GM19372 (cell line): ENCODE results near the gene RGSL1.
A peak's percentile ranks its signal among the peaks of the same experiment; 100 is the strongest.

ENCODE experiments used
- ATAC-seq: cut with Tn5 transposase; IDR thresholded peaks from one replicate; pipeline ENCODE4 v1.9.1; 2021; ENCODE audit warnings: mild to moderate bottlenecking, low read depth, moderate library complexity; ENCODE audit not compliant: unreplicated experiment

The RGSL1 gene

DNA sequence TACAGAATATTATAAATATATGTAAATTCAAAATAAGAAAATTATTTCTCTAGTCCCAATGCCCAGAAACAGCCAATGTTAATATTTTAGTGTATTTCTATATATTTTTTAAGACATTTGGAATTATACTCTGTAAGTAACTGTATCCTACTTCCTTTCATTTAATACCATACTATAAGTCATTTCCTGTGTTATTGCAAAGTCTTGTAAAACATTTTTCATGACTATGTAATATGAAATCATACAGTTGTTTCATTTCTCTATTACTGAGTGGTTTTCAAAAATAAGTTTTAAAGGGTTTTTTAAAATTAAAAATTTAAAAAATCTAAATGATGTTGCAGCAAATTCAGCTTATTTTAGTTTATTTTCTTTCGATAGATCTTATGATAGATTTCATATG is 137.1 kb downstream of the RGSL1 start:
- no peak for ATAC-seq

DNA sequence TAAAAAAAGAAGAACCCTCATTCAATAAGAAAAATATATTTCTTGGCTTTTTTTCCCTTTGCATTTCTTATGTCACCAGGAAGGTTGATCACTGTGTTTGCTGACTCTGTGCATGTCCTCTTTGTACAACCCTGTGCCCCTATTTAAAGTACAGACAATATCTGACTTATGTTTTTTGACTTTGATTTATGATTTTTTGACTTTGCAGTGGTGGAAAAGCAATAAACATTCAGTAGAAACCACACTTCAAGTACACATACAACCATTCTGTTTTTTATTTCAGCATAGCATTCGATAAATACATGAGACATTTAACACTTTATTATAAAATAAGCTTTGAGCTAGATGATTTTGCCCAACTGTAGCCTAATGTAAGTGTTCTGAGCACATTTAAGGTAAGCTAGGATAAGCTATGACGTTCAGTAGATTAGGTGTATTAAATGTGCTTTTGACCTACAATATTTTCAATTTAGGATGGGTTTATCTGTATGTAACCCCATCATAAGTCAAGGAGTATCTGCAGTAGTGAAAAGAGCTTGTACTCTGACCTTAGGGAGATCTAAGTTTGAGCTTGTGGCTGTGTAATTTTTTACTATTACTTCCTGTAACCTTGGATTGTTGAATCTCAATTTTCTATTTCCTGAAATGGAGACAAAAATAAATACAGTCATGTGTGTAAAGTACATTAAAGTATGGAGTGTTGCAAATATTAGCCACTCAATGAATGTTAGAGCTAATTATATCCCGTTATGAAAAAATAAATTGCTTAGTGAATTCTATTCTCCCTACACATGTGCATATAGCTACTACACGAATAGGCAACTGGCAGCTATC is 137.9 kb downstream of the RGSL1 start:
- no peak for ATAC-seq

DNA sequence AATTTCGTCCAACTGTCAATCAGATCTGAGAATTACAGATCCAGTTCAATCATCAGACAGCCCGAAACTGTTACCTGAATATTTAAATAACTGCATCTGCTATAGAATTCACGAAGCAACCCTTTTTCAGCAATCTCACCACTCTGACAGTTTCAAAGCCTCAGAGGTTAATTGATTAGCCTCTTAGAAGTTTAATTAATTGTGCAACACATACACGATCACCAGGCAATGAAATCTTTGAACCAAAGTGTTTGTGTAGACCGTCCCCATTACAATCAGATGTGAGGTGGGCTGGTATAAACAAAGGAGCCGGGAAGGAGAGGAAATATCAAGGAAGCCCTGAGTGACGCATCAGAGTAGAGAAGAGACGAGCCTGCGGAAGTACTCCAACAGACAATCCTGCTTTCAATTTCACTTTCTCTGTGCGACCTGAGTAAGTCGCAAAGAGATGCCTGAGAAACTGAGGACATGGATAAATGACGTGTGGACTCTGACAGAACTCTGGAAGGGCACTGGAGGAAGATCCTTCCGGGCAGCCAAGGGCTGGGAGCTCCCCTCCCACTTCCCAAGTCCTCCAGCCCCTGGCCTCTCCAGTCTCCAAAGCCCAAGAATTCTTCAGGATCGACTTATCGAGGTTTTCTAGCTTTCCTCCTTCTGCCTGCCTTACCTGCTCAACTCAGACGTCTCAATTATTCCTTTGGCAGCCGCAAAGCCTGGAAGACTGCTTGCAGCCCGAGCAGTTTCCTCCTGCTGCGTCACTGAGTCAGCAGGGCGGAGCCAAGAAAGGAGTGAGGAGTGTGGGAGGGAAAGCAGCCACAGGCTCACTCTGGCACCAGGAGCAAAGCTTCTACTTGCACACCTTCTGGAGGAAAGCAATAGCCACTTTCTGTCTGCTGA is 138.8 kb downstream of the RGSL1 start, which contains the start of gene RNASEL:
Gene RNASEL, minus strand, starts transcription at position 757 of the 897 bp plus-strand sequence. CDS start 2,450 bp downstream, outside the sequence.
- ATAC-seq = peak; percentile 80

GRCh38 chr1:182589520-182589919 is 139.6 kb downstream of the RGSL1 start:
- ATAC-seq = no peak

DNA sequence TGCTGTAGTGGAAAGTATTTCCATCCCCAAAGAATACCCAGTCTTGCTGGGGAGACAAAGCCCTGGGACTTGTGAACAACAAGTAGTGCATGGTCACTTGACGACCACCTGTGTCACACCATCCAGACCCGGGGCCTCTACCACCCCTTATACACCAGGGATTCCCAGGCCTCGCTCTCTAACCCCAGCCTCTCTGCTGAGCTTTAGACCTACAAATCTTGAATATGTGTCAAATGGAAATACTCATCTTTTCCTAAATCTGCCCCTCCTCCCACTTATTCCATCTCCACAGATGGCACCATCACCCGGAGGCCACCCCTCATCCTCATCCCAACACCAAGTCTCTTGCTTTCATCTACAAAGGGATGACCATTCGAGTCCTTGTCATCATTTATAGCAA is 140.0 kb downstream of the RGSL1 start:
- no peak for ATAC-seq

- ATAC-seq = no peak
These were observed 145.8 kb downstream of the RGSL1 start for GRCh38 chr1:182595641-182596240.

GRCh38 chr1:182596934-182597333 is 147.0 kb downstream of the RGSL1 start:
- no peak for ATAC-seq

DNA sequence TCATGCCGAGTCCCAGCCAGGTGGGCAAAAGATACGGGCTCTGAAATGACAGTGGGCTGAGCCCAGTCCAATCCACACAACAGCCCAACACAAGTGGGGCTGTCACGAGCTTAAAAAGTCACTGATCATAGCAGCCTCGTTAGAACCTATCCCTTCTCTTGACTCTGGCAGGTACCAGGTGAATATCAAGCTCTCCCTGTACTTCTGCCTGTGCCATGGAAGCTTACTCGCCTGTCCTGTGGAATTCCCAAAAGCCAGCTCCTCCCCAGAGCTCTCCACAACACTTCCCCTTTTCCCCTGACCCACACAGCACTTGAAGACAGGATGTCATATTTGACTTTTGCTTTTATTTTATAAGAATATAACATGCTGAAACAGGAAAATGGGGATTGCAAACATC is 148.3 kb downstream of the RGSL1 start:
- ATAC-seq = no peak

- no peak for ATAC-seq
These were observed 149.4 kb downstream of the RGSL1 start for GRCh38 chr1:182599339-182599738.

GRCh38 chr1:182600036-182600713 is 150.2 kb downstream of the RGSL1 start:
- no peak for ATAC-seq

DNA sequence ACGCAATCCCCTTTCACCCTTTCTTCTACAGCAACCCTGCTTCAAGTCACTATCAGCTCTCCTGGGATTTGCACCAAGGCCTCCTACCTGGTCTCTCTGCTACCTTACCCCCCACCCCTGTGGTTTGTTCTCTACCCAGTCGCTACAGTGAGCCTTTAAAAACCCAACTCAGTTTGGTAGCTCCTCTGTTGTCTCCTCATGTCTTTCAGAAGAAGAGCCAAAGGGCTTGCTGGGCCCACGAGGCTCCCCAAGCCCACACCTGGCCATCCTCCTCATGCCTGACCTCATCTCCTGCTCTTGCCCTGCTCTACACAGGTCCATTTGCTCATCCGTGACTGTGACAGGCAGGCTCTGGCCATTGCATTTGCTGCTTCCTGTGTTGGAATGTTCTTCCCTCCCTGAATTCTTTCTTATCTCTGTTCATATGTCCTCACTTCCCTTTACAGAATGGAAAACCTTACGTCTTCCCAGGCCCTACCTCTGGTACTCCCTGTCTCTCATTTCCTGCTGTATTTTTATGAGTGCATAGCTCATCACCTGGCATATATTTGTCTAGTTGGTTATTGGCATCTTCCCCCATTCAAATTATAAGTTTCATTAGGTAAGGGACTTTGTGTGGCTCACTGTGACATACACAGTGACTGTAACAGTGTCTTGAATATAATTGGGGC is 150.9 kb downstream of the RGSL1 start:
- no peak for ATAC-seq

DNA sequence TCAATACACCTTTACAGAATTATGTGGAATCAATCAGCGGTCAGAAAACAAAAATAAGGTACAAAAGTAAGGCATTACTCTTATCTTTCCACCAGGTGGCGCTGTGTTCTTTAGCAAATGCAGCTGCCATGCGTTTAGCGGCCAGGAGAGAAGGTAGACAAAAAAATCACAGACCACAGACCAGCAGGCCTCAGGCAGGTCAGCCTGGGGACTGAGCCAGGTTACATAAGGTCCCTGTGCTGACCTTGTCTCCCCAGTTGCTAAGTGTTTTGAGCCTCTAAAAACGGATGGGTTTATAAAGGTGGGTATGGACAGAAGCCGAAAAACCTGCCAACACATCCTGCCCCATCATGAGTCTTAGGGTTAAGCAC is 151.5 kb downstream of the RGSL1 start:
- no peak for ATAC-seq

DNA sequence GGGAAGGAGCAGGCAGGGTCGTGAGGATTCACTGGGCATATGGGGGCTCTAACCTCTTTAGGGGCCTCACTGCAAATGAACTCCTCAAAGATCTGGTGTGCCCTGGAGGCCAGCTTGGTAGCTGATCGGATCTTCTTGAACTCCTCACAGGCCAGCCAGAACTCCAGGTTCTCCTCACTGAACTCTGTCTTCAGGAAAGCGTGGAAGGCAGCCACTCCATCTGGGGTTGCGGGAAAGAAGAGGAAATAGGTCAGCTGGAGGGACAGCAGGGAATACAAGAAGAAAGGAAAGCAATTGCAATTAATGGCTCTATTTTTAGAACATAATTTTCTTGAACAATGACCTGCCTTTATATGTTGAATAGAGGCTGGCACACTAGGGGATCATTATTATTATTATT is 152.0 kb downstream of the RGSL1 start:
- no peak for ATAC-seq

GRCh38 chr1:182602935-182603645 is 153.1 kb downstream of the RGSL1 start:
- no peak for ATAC-seq

GRCh38 chr1:182603646-182604174 is 153.8 kb downstream of the RGSL1 start:
- ATAC-seq = no peak

DNA sequence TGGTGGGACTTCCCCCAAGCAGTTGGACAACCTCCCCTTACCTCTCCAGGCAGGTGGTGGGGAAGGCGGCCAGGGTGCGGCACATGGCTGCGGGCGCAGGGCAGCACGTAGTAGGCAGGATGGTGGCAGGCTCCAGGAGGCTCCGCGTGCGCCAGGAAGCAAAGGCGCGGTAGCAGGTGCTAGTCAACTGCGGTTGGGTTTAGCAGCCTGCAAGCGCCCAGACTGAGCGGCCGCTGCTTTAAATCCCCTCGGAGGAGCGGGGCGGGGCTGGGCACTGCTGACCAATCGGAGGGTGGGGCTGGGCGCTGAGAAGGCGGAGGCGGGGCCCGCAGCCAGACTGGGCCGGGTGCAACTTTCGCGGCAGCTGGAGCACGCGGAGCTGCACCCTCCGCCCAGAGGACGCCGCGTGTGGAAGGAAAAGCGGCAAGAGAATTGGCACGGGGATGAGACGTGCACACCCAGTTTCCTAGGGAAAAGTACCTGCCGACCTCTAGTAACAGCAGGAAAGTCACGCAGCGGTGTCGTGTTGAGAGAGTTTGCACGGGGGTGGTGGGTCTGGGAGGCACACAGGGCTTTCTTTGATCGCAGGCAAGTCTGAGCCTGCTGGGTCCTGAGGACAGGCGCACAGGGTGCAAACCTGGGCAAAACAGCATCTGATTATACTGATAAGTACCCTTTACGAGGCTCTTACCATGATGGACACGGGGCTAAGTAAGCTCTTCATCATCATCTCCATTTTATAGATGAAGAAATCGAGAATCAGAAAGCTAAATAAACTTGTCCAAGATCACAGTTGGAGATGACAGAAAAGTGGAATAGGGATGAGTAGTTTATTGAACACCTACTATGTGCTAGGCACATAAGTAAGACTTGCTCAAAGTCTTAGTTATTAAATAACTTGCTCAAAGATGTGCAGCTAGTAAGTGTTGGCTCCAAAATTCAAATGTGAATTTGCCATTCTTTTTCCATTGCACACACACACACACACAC is 154.5 kb downstream of the RGSL1 start, which contains the start of gene RGS16:
Gene RGS16, minus strand, starts transcription at position 215 of the 990 bp plus-strand sequence. Its CDS starts 130 bp downstream, at position 85.
- peak; percentile 89 for ATAC-seq

DNA sequence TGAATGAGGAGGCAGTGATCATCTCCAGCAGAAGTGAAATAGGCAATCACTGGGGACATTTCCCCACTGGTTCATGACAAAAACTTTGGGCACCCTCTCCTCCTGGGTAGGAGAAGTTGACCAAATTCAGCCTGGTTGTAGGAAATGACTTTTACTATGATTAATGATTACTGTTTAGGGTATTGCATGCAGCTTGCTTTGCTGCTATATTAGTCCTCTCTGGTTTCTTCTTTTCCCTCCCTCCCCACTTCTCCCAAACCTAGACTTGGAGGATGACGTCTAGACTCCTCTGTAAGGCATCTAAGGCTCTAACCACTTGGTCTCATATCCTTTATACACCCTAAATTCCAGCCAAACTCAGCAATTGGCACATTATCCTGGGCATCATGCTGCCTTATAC is 157.6 kb downstream of the RGSL1 start:
- no peak for ATAC-seq

DNA sequence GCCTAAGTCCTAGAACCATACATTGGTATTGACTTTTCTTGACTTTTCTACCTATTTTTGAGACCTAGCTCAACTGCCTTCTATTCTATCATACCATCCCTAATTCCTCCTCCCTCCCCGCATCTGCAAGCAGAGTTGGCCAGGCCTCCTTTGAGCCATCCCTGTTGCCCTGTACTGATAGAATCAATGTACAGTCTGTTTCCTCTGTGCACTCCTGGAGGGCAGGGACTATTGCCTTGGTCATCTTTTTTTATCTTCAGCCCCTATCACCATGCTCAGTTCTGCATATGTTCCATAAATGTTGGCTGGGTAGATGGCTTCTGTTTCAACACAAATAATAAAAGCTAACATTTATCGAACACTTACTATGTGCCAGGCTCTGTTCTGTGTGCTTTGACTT is 158.3 kb downstream of the RGSL1 start:
- no peak for ATAC-seq
